Activated CD4-positive, alpha-beta T cell treated with anti-CD3 and anti-CD28 coated beads for 48 hours (primary cell): ENCODE measurements around the gene LCE2C.
"Not testable (repeated sequence)": the region's sequence is repeated elsewhere in the genome, so short reads cannot be mapped to it uniquely, and the experiment has no call there.

ENCODE experiments used
- DNase-seq: peaks from one replicate; pipeline ENCODE4 v3.0.0-alpha.2; 2020

The LCE2C gene

GRCh38 chr1:152674983-152675382 lies at the start of gene LCE2C:
LCE2C (plus strand) TSS chr1:152675279; CDS start chr1:152676016, 737 bp downstream.
- DNase-seq, result not testable (repeated sequence)

- DNase-seq, result no peak
Observed at GRCh38 chr1:152626744-152627143, 48.3 kb upstream of the LCE2C start.

- no peak for DNase-seq
Observed at GRCh38 chr1:152630596-152630995, 44.5 kb upstream of the LCE2C start.

- no peak for DNase-seq
Observed at GRCh38 chr1:152640351-152640750, 34.7 kb upstream of the LCE2C start.

- DNase-seq, result no peak
Observed at GRCh38 chr1:152643945-152644344, 31.1 kb upstream of the LCE2C start.

- DNase-seq, result no peak
Observed at GRCh38 chr1:152645146-152645545, 29.9 kb upstream of the LCE2C start.

GRCh38 chr1:152646656-152647055 lies 28.4 kb upstream of the LCE2C start:
- no peak for DNase-seq

GRCh38 chr1:152654110-152654509 lies 21.0 kb upstream of the LCE2C start:
- DNase-seq, result peak; percentile 75

GRCh38 chr1:152656459-152656858 lies 18.6 kb upstream of the LCE2C start:
- no peak for DNase-seq

GRCh38 chr1:152657677-152658076 lies 17.4 kb upstream of the LCE2C start:
- no peak for DNase-seq

- no peak for DNase-seq
Observed at GRCh38 chr1:152658649-152659048, 16.4 kb upstream of the LCE2C start.

GRCh38 chr1:152663098-152663497 lies 12.0 kb upstream of the LCE2C start, which contains the start of gene LCE2D:
LCE2D (plus strand) TSS chr1:152663380; CDS start chr1:152664106, 726 bp downstream.
- no peak for DNase-seq

- not testable (repeated sequence) for DNase-seq
Observed at GRCh38 chr1:152666171-152666570, 8.9 kb upstream of the LCE2C start.

- DNase-seq, result no peak
Observed at GRCh38 chr1:152667648-152668047, 7.4 kb upstream of the LCE2C start.

GRCh38 chr1:152673016-152673415 lies 2.1 kb upstream of the LCE2C start:
- DNase-seq, result no peak

GRCh38 chr1:152679459-152679858 lies 4.4 kb downstream of the LCE2C start:
- DNase-seq, result no peak

GRCh38 chr1:152681616-152682015 lies 6.5 kb downstream of the LCE2C start:
- no peak for DNase-seq

GRCh38 chr1:152683846-152684245 lies 8.8 kb downstream of the LCE2C start:
- DNase-seq, result no peak

- not testable (repeated sequence) for DNase-seq
Observed at GRCh38 chr1:152685823-152686222, 10.7 kb downstream of the LCE2C start, which contains the start of gene LCE2B. LCE2B (plus strand) TSS chr1:152686123; CDS start chr1:152686844, 721 bp downstream.

GRCh38 chr1:152697701-152698600 lies 22.9 kb downstream of the LCE2C start, which contains the start of gene LCE2A:
LCE2A (plus strand) TSS chr1:152698345; CDS start chr1:152698902, 557 bp downstream.
- no peak for DNase-seq

GRCh38 chr1:152699746-152700145 lies 24.7 kb downstream of the LCE2C start:
- DNase-seq, result no peak

- no peak for DNase-seq
Observed at GRCh38 chr1:152707860-152708259, 32.8 kb downstream of the LCE2C start, which contains the start of gene LCE4A. LCE4A (plus strand) TSS chr1:152708160; CDS start chr1:152709076, 916 bp downstream.

- no peak for DNase-seq
Observed at GRCh38 chr1:152718238-152718637, 43.2 kb downstream of the LCE2C start.

- no peak for DNase-seq
Observed at GRCh38 chr1:152725261-152725660, 50.2 kb downstream of the LCE2C start.
